Colon (tissue), 2 donors: ENCODE data around the gene CD79B.
"Not testable (repeated sequence)": the region's sequence is repeated elsewhere in the genome, so short reads cannot be mapped to it uniquely, and the experiment has no call there.

ENCODE experiments used
- FAIRE-seq: peaks from 2 replicates; lab custom pipeline; 2012; peaks lifted over from hg19 to GRCh38; lab: Jason Lieb, UNC
- donor health status: control.
- donor health status: control.

Gene CD79B

GRCh38 chr17:63910096-63910495 is 22.0 kb downstream of the CD79B start:
- FAIRE-seq, result no peak

GRCh38 chr17:63909586-63909985 is 22.5 kb downstream of the CD79B start:
- FAIRE-seq, result not testable (repeated sequence)

GRCh38 chr17:63907161-63907778 is 24.9 kb downstream of the CD79B start:
- FAIRE-seq, result not testable (repeated sequence)

- not testable (repeated sequence) for FAIRE-seq
These were observed 27.3 kb downstream of the CD79B start for GRCh38 chr17:63904796-63905195.

GRCh38 chr17:63903787-63904201 is 28.3 kb downstream of the CD79B start:
- not testable (repeated sequence) for FAIRE-seq

- not testable (repeated sequence) for FAIRE-seq
These were observed 30.2 kb downstream of the CD79B start for GRCh38 chr17:63901971-63902370.

- not testable (repeated sequence) for FAIRE-seq
These were observed 33.0 kb downstream of the CD79B start for GRCh38 chr17:63898899-63899798.

GRCh38 chr17:63896524-63897354 is 35.4 kb downstream of the CD79B start, which contains the start of gene CSH1:
CSH1 (minus strand) TSS chr17:63896574; CDS start chr17:63896511, 63 bp downstream.
- FAIRE-seq, result not testable (repeated sequence)

GRCh38 chr17:63894821-63895220 is 37.3 kb downstream of the CD79B start:
- FAIRE-seq, result not testable (repeated sequence)

GRCh38 chr17:63894021-63894420 is 38.1 kb downstream of the CD79B start:
- not testable (repeated sequence) for FAIRE-seq

GRCh38 chr17:63892316-63893037 is 39.7 kb downstream of the CD79B start:
- FAIRE-seq, result not testable (repeated sequence)

GRCh38 chr17:63889026-63889848 is 42.9 kb downstream of the CD79B start:
- not testable (repeated sequence) for FAIRE-seq

GRCh38 chr17:63885119-63885518 is 47.0 kb downstream of the CD79B start:
- FAIRE-seq, result not testable (repeated sequence)

GRCh38 chr17:63882626-63883126 is 49.5 kb downstream of the CD79B start:
- not testable (repeated sequence) for FAIRE-seq

- no peak for FAIRE-seq
These were observed 50.1 kb downstream of the CD79B start, which contains the start of gene GH2 for GRCh38 chr17:63881935-63882601. GH2 (minus strand) TSS chr17:63881944; CDS start chr17:63881801, 143 bp downstream.

GRCh38 chr17:63881337-63881736 is 50.8 kb downstream of the CD79B start:
- not testable (repeated sequence) for FAIRE-seq

- no peak for FAIRE-seq
These were observed 51.4 kb downstream of the CD79B start for GRCh38 chr17:63880706-63881105.
